ENCODE data around the gene GABRR1. TPM values are rescaled to one million over a fixed set of nuclear protein-coding genes. Genes with fewer than 3 reads are reported as not detected.

GABRR1 gene
- total and polyA plus RNA-seq, 2 donors (not counting 3 experiments of a cell fraction or from before 2014, with no cell fraction given): not detected

- Histone ChIP-seq H3K79me2 (ENCODE audit: control insufficient read depth, insufficient read depth, low read length) (no peaks in the 10 kb centered on the region), H3K27ac (ENCODE audit: insufficient read depth, low read depth, low read length) (no peak overlapping the region), H3K9me3 (replicated peaks; ENCODE audit: control insufficient read depth, insufficient read depth, low read length) (no peaks in the 10 kb centered on the region), H3K9ac (replicated peaks; ENCODE audit: extremely low read depth, insufficient read depth, low read length) (no peak overlapping the region), H3K36me3 (ENCODE audit: control insufficient read depth in 2 of 2, extremely low read depth in 1 of 2, insufficient read depth in 2 of 2, low read length in 2 of 2) (no peaks in the 10 kb centered on the region), H3K27me3 (ENCODE audit: control insufficient read depth in 2 of 2, insufficient read depth in 2 of 2, low read length in 2 of 2) (peaks cover 10 to 20% of the 10 kb centered on the region in 2 experiments), H3K4me1 (ENCODE audit: control insufficient read depth, extremely low read depth, insufficient read depth, low read length) (no peaks in the 10 kb centered on the region), H3K9me1 (replicated peaks; ENCODE audit: control insufficient read depth, extremely low read depth, insufficient read depth, low read length) (no peaks in the 10 kb centered on the region), H3K4me2 (ENCODE audit: insufficient read depth, low read length) (no peak overlapping the region), H4K20me1 (replicated peaks; ENCODE audit: control insufficient read depth, extremely low read depth, insufficient read depth, low read length) (no peaks in the 10 kb centered on the region), H2AFZ (ENCODE audit: low read depth, low read length) (no peak overlapping the region), H3K4me3 (replicated peaks in 1 of 3; ENCODE audit: insufficient read depth in 1 of 3, low read depth in 1 of 3, low read length in 3 of 3) (no peak overlapping the region)
- ChIA-PET POLR2A (no interaction called here), CTCF (no interaction called here)
- DNase-seq (ENCODE audit: low read depth, low spot score): no peak
- TF ChIP-seq EZH2 (IDR thresholded peaks at IDR 0.05; ENCODE audit: borderline replicate concordance, low read depth, low read length, severe bottlenecking) (no peak), GATA2 (IDR thresholded peaks at IDR 0.05; ENCODE audit: insufficient read depth, insufficient read length, low read depth, low read length) (no peak), FOS (IDR thresholded peaks at IDR 0.05; ENCODE audit: borderline replicate concordance, insufficient read depth, low read length) (no peak), CTCF (IDR thresholded peaks at IDR 0.05; ENCODE audit: extremely low read depth in 1 of 2, insufficient read depth in 1 of 2, low read depth in 1 of 2, low read length in 2 of 2) (no peak), JUN (IDR thresholded peaks at IDR 0.05; ENCODE audit: borderline replicate concordance, insufficient read depth, insufficient read length, low read depth) (no peak), MAX (IDR thresholded peaks at IDR 0.05; ENCODE audit: insufficient read depth, insufficient read length) (no peak)
- dilution Hi-C loops (cut with MboI; ENCODE audit: extremely low pct_ligation_motif_present, low sequenced_read_pairs): no loop called here
- intact Hi-C loops (cut with micrococcal nuclease): no loop called here
- no peak for FAIRE-seq
- BruUV-seq (replicated peaks): no TSS peak
Measured at GRCh38 chr6:89212472-89212871, 4.7 kb downstream of the GABRR1 start.

Data from endothelial cell of umbilical vein (primary cell).